Measurements from ENCODE around the gene SLC7A1.

DNA sequence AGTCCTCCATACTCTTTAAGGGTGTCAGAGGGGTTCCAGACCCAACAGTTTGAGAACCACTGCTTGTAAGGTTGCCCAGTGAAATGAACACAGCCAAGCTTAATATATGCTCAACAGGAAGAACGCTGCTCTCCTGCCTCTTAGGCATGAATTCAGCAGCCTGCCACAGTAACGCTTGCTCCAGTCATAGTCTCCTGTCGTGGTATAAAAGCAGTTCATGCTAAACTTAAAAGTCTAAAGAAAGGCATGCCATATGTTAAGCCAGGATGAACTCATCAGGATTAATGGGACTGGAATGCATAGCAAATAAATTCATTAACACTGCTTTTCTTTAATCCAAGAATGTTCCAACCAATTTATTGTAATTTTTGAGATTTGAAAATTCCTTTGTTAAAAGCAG, 38.7 kb downstream of the SLC7A1 start:
- no peak for TF ChIP-seq POLR2A (IDR thresholded peaks at IDR 0.05)
- TF ChIP-seq, protein P1, sequence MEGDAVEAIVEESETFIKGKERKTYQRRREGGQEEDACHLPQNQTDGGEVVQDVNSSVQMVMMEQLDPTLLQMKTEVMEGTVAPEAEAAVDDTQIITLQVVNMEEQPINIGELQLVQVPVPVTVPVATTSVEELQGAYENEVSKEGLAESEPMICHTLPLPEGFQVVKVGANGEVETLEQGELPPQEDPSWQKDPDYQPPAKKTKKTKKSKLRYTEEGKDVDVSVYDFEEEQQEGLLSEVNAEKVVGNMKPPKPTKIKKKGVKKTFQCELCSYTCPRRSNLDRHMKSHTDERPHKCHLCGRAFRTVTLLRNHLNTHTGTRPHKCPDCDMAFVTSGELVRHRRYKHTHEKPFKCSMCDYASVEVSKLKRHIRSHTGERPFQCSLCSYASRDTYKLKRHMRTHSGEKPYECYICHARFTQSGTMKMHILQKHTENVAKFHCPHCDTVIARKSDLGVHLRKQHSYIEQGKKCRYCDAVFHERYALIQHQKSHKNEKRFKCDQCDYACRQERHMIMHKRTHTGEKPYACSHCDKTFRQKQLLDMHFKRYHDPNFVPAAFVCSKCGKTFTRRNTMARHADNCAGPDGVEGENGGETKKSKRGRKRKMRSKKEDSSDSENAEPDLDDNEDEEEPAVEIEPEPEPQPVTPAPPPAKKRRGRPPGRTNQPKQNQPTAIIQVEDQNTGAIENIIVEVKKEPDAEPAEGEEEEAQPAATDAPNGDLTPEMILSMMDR (IDR thresholded peaks at IDR 0.05) = no peak
